ENCODE results near the gene RBMS1.
"Not testable (repeated sequence)": the region's sequence is repeated elsewhere in the genome, so short reads cannot be mapped to it uniquely, and the experiment has no call there.

Gene RBMS1

GRCh38 chr2:160467086-160467485 is 26.5 kb downstream of the RBMS1 start:
- no peak for DNase-seq

- DNase-seq: no peak
These were observed 28.2 kb downstream of the RBMS1 start for GRCh38 chr2:160465406-160465805.

GRCh38 chr2:160465002-160465401 is 28.6 kb downstream of the RBMS1 start:
- no peak for DNase-seq

GRCh38 chr2:160464017-160464416 is 29.6 kb downstream of the RBMS1 start:
- DNase-seq: no peak

- no peak for DNase-seq
These were observed 30.4 kb downstream of the RBMS1 start for GRCh38 chr2:160463245-160463644.

- no peak for DNase-seq
These were observed 33.3 kb downstream of the RBMS1 start for GRCh38 chr2:160460333-160460731.

- DNase-seq: no peak
These were observed 33.9 kb downstream of the RBMS1 start for GRCh38 chr2:160459538-160460332.

GRCh38 chr2:160458718-160459453 is 34.7 kb downstream of the RBMS1 start:
- no peak for DNase-seq

GRCh38 chr2:160457588-160457987 is 36.0 kb downstream of the RBMS1 start:
- no peak for DNase-seq

- DNase-seq: no peak
These were observed 39.4 kb downstream of the RBMS1 start for GRCh38 chr2:160454070-160454797.

GRCh38 chr2:160453111-160453820 is 40.3 kb downstream of the RBMS1 start:
- DNase-seq: no peak

GRCh38 chr2:160450486-160450885 is 43.1 kb downstream of the RBMS1 start:
- DNase-seq: no peak

GRCh38 chr2:160448821-160449220 is 44.8 kb downstream of the RBMS1 start:
- DNase-seq: not testable (repeated sequence)

GRCh38 chr2:160445673-160446072 is 47.9 kb downstream of the RBMS1 start:
- no peak for DNase-seq

- DNase-seq: no peak
These were observed 51.0 kb downstream of the RBMS1 start for GRCh38 chr2:160442603-160443002.

- DNase-seq: no peak
These were observed 52.7 kb downstream of the RBMS1 start for GRCh38 chr2:160440888-160441287.

- DNase-seq: not testable (repeated sequence)
These were observed 54.6 kb downstream of the RBMS1 start for GRCh38 chr2:160439038-160439437.

- DNase-seq: no peak
These were observed 56.3 kb downstream of the RBMS1 start for GRCh38 chr2:160437273-160437672.

GRCh38 chr2:160434254-160434948 is 59.2 kb downstream of the RBMS1 start:
- DNase-seq: no peak

- no peak for DNase-seq
These were observed 60.0 kb downstream of the RBMS1 start for GRCh38 chr2:160433466-160434140.

GRCh38 chr2:160432633-160433032 is 61.0 kb downstream of the RBMS1 start:
- DNase-seq: no peak

- no peak for DNase-seq
These were observed 62.2 kb downstream of the RBMS1 start for GRCh38 chr2:160431441-160431840.

Data from activated CD4-positive, CD25-positive, alpha-beta regulatory T cell treated with anti-CD3 and anti-CD28 coated beads, Interleukin-2, amount 50 U/mL, for 72 hours (primary cell).